IPS DF 6.9 (cell line): ENCODE data around the gene ARMS2.

Source experiments
- DNase-seq: peaks from one replicate; pipeline ENCODE4 v3.0.0-alpha.2; 2013; ENCODE audit warnings: low read depth, low spot score
- H3K27ac ChIP-seq: one replicate; pipeline ENCODE4 v1.5.1; 2013; ENCODE audit warnings: low read length, control low read depth
- H3K27me3 ChIP-seq: 2 replicates; pipeline ENCODE4 v1.6.1; 2013; ENCODE audit warnings: mild to moderate bottlenecking, low read length; ENCODE audit not compliant: control insufficient read depth, insufficient read depth
- H3K36me3 ChIP-seq: 2 replicates; pipeline ENCODE4 v1.6.1; 2013; ENCODE audit warnings: low read length; ENCODE audit not compliant: control insufficient read depth, insufficient read depth
- H3K4me1 ChIP-seq: 2 replicates; pipeline ENCODE4 v1.6.1; 2013; ENCODE audit warnings: low read length; ENCODE audit not compliant: control insufficient read depth, insufficient read depth
- H3K4me3 ChIP-seq: 2 replicates; pipeline ENCODE4 v1.5.1; 2013; ENCODE audit warnings: mild to moderate bottlenecking, low read length
- H3K9me3 ChIP-seq: 2 replicates; pipeline ENCODE4 v1.6.1; 2013; ENCODE audit warnings: low read length, inconsistent platforms; ENCODE audit not compliant: control insufficient read depth, insufficient read depth
- WGBS: extraction: QIAGEN DNeasy Blood & Tissue Kit; methylation state at CpG from one replicate; pipeline ENCODE4 v1.1.7; 2013; ENCODE audit warnings: mixed read lengths, missing lambda C conversion rate; ENCODE audit not compliant: insufficient read length, insufficient coverage; 5-methylcytosine and 5-hydroxymethylcytosine counted together

The ARMS2 gene

GRCh38 chr10:122469848-122470247 lies 15.4 kb downstream of the ARMS2 start:
- H3K4me3 ChIP-seq: no peak overlapping the region
- no peaks in the 10 kb centered on the region for H3K9me3 ChIP-seq
- peaks cover 3% of the 10 kb centered on the region; the same call in 1 of the 2 replicates for H3K4me1 ChIP-seq
- no peaks in the 10 kb centered on the region for H3K27me3 ChIP-seq
- H3K36me3 ChIP-seq: no peaks in the 10 kb centered on the region
- no peak overlapping the region for H3K27ac ChIP-seq
- WGBS: no CpG with 5 or more reads among the region's 4 CpGs
- no peak for DNase-seq

GRCh38 chr10:122471531-122472177 lies 17.2 kb downstream of the ARMS2 start:
- Histone ChIP-seq H3K27ac (no peak overlapping the region), H3K4me1 (peaks cover 14% of the 10 kb centered on the region), H3K4me3 (no peak overlapping the region), H3K36me3 (no peaks in the 10 kb centered on the region), H3K27me3 (no peaks in the 10 kb centered on the region), H3K9me3 (no peaks in the 10 kb centered on the region)
- DNase-seq: no peak
- no CpG with 5 or more reads among the region's 4 CpGs for WGBS

DNA sequence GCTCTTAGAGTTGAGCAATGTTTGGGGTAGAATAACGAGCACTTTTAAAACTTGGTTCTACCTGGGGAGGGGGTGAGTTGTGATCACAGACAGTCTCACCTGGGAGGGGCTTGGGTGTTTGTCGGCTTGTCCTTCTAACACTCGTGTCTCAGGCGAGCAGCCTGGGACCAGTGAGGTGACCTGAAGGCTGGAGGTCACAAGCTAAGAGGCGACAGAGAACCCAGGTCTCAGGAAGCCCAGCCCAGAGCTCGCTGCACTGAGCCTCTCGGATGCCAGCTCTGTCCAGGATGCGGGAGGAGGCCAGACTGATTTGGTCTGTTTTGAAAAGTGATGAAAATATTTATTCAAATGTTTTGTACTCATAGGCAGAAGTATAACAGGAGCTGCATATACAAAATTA lies 18.7 kb downstream of the ARMS2 start:
- Histone ChIP-seq H3K36me3 (no peaks in the 10 kb centered on the region), H3K27ac (no peak overlapping the region), H3K4me1 (peaks cover 16% of the 10 kb centered on the region), H3K4me3 (no peak overlapping the region), H3K27me3 (no peaks in the 10 kb centered on the region), H3K9me3 (no peaks in the 10 kb centered on the region)
- no peak for DNase-seq
- WGBS: no CpG with 5 or more reads among the region's 8 CpGs

DNA sequence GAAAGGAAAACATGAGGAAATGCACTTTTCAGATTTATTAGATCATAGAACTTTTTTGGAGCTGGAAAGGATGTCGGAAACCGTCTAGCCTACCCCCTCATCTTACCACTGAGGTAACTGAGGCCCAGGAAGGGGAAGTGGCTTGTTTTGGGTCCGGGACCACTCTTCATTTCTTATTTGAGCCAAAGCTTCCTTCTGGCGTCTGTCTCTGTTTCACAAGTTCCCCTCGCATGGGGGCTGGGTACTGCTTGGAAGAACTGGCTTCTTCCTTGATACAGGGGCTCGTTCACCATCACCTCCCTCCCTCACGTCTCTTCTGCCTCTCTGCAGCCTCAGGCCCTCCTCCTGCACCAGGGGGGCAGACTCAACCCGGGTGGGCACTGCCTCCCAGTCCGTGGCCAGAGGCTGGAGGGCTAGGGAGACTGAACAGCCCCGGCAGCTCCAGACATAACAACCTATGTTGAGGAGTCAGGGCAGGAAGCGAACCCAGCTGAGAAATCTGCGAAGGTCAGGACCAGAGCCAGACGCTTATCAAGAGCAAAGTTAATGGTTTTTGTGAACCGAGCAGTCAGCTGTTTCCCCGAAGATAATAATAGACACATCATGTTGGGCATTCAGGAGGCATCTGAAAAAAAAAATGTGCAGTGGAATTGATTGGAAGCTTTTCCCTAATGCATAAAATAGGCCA lies 19.8 kb downstream of the ARMS2 start:
- no CpG with 5 or more reads among the region's 15 CpGs for WGBS
- no peak overlapping the region for H3K27ac ChIP-seq

GRCh38 chr10:122475100-122475499 lies 20.6 kb downstream of the ARMS2 start:
- Histone ChIP-seq H3K36me3 (no peaks in the 10 kb centered on the region), H3K27ac (no peak overlapping the region), H3K9me3 (no peaks in the 10 kb centered on the region), H3K4me3 (no peak overlapping the region), H3K4me1 (peaks cover 16% of the 10 kb centered on the region), H3K27me3 (no peaks in the 10 kb centered on the region)
- no CpG with 5 or more reads among the region's 12 CpGs for WGBS
- DNase-seq: no peak

More for the DNA sequence above, 19.8 kb downstream of the ARMS2 start:
- Histone ChIP-seq H3K9me3 (no peaks in the 10 kb centered on the region), H3K4me1 (peaks cover 16% of the 10 kb centered on the region), H3K4me3 (no peak overlapping the region), H3K27me3 (no peaks in the 10 kb centered on the region), H3K36me3 (no peaks in the 10 kb centered on the region)
- DNase-seq: no peak

DNA sequence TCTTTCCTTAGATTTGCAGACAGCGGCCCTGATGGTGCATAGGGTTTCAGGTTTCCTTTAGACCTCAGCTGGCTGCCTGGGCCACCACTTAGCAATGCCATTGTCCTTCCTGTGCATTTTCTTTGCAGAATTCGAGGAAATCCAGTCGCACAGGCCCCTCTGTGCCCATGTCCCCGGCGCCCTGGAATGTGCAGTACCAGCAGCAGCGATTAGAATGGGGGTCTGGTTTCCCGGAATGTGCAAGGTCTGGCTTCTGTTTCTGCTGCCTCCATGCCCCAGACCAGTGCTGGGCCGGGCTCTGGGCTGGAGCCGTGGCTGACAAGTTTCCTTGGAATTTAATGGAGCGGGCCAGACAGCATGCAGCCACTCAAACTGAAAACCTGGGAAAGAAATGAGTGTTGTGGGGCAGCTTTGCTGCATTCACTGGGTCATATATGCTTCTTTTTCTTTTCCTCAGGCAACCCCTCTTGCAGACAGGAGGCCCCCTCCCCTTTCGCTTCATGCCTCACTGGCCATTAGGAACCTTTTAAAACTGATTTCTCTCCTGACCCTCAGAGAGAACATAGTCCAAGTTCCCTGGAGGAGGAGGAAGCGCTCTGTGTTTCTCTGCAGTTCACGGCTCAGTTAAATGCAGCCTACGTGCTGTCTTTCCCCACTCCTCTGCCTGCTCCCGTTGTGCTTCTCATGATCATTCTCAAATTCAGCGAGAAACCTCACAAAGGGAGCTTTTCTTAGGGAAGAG lies 21.3 kb downstream of the ARMS2 start:
- Histone ChIP-seq H3K4me1 (peaks cover 16% of the 10 kb centered on the region), H3K27ac (no peak overlapping the region), H3K36me3 (no peaks in the 10 kb centered on the region), H3K27me3 (no peaks in the 10 kb centered on the region), H3K4me3 (no peak overlapping the region), H3K9me3 (no peaks in the 10 kb centered on the region)
- no CpG with 5 or more reads among the region's 16 CpGs for WGBS
- no peak for DNase-seq

DNA sequence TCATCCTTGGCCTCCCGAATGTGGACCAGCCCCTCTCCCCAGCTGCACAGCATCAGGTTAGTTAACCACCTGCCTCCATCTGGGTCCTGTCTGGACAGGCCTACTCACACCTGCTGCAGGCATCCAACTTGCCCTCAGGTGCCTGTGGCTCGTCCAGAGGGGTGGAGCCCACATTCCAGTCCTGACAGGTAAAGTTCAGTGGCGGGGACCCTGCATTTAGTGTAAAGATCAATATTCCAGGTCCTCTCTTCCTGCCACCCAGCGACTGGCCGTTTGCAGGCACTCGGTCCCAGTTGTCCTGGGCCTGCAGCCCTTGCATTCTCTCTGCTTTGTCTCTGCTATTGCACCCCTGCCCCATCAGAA lies 21.9 kb downstream of the ARMS2 start:
- no peaks in the 10 kb centered on the region for H3K9me3 ChIP-seq
- H3K27me3 ChIP-seq: no peaks in the 10 kb centered on the region
- no peak for DNase-seq
- H3K27ac ChIP-seq: no peak overlapping the region
- no peak overlapping the region for H3K4me3 ChIP-seq
- no CpG with 5 or more reads among the region's 6 CpGs for WGBS
- H3K36me3 ChIP-seq: no peaks in the 10 kb centered on the region
- H3K4me1 ChIP-seq: peaks cover 16% of the 10 kb centered on the region

GRCh38 chr10:122477436-122477835 lies 23.0 kb downstream of the ARMS2 start:
- Histone ChIP-seq H3K27me3 (no peaks in the 10 kb centered on the region), H3K27ac (no peak overlapping the region)
- DNase-seq: no peak

GRCh38 chr10:122478971-122479370 lies 24.5 kb downstream of the ARMS2 start:
- no peak for DNase-seq
- Histone ChIP-seq H3K9me3 (no peaks in the 10 kb centered on the region), H3K4me3 (no peak overlapping the region), H3K27ac (no peak overlapping the region), H3K27me3 (no peaks in the 10 kb centered on the region), H3K4me1 (peaks cover 16% of the 10 kb centered on the region), H3K36me3 (no peaks in the 10 kb centered on the region)
- no CpG with 5 or more reads among the region's 7 CpGs for WGBS

More at GRCh38 chr10:122477436-122477835, 23.0 kb downstream of the ARMS2 start:
- H3K36me3 ChIP-seq: no peaks in the 10 kb centered on the region
- H3K4me1 ChIP-seq: peaks cover 16% of the 10 kb centered on the region
- H3K4me3 ChIP-seq: no peak overlapping the region
- WGBS: no CpG with 5 or more reads among the region's 5 CpGs
- H3K9me3 ChIP-seq: no peaks in the 10 kb centered on the region

- DNase-seq: no peak
- WGBS: no CpG with 5 or more reads among the region's 10 CpGs
These were observed 25.8 kb downstream of the ARMS2 start for GRCh38 chr10:122480146-122480833.

More at GRCh38 chr10:122480146-122480833, 25.8 kb downstream of the ARMS2 start:
- Histone ChIP-seq H3K9me3 (no peaks in the 10 kb centered on the region), H3K4me1 (peaks cover 11% of the 10 kb centered on the region), H3K4me3 (no peak overlapping the region), H3K36me3 (no peaks in the 10 kb centered on the region), H3K27ac (no peak overlapping the region), H3K27me3 (no peaks in the 10 kb centered on the region)
